A549 (cell line): ENCODE results near the gene MYH9. TPM values are rescaled to one million over a fixed set of nuclear protein-coding genes. Genes with fewer than 3 reads are reported as not detected.
A peak's percentile ranks its signal among the peaks of the same experiment; 100 is the strongest.

ENCODE experiments used
- ATAC-seq, 2 experiments: fragments of 200-7000 bp in 1 of 2; fragments of >200 bp in 1 of 2; cut with Nextera tagmentation in 1 of 2; cut with Tn5 transposase in 1 of 2; 3 replicates each; pipeline versions ENCODE4 v1.8.0 to v1.9.1; 2018 to 2020; ENCODE audit warnings: mild to moderate bottlenecking in 1 of 2, moderate library complexity in 1 of 2
- CTCF ChIA-PET: fragments of 300-600 bp; sonication (Branson Sonifier 250); formaldehyde crosslinking; extraction: SDS; loops from one replicate; lab custom pipeline; 2021; ENCODE audit warnings: antibody characterized with exemption, inconsistent platforms; lab: Yijun Ruan, JAX
- POLR2A ChIA-PET: fragments of 350-600 bp; formaldehyde crosslinking; extraction: SDS; loops from one replicate; lab custom pipeline; 2021; ENCODE audit warnings: antibody characterized with exemption, inconsistent platforms; lab: Yijun Ruan, JAX
- DNase-seq, 2 experiments: peaks; one replicate each; pipeline versions ENCODE4 v3.0.0 to v3.0.0-alpha.2; 2011 to 2016; ENCODE audit warnings: low read depth in 1 of 2, low spot score in 1 of 2
- FAIRE-seq: peaks from 2 replicates; lab custom pipeline; 2011; peaks lifted over from hg19 to GRCh38; lab: Jason Lieb, UNC
- H3K27ac ChIP-seq, 2 experiments: fragments of >200 bp; sonication (Bioruptor Twin); formaldehyde crosslinking; 3 replicates each; pipeline ENCODE4 v1.5.1; 2016 to 2017
- H3K4me1 ChIP-seq: fragments of >200 bp; sonication (Bioruptor Twin); formaldehyde crosslinking; 3 replicates; pipeline ENCODE4 v1.6.1; 2016
- H3K4me2 ChIP-seq: fragments of >200 bp; sonication (Bioruptor Twin); formaldehyde crosslinking; 3 replicates; pipeline ENCODE4 v1.6.1; 2016
- H3K4me3 ChIP-seq: fragments of >200 bp; sonication (Bioruptor Twin); formaldehyde crosslinking; 3 replicates; pipeline ENCODE4 v1.5.1; 2016
- H3K9me3 ChIP-seq: fragments of >200 bp; sonication (Bioruptor Twin); formaldehyde crosslinking; 3 replicates; pipeline ENCODE4 v1.6.1; 2016
- CBX2 ChIP-seq: fragments of 200-600 bp; sonication (generic); IDR thresholded peaks from 2 replicates; pipeline ENCODE4 v1.6.1; 2016; ENCODE audit warnings: low read depth, mild to moderate bottlenecking, borderline replicate concordance
- CBX8 ChIP-seq: fragments of 200-600 bp; sonication (generic); IDR thresholded peaks from 2 replicates; pipeline ENCODE4 v1.6.1; 2016
- ESRRA ChIP-seq: fragments of 150-350 bp; IDR thresholded peaks from 2 replicates; pipeline ENCODE4 v1.6.1; 2014; ENCODE audit warnings: mild to moderate bottlenecking, low read length, borderline replicate concordance
- FOXS1 ChIP-seq: fragments of 250-450 bp; sonication (Bioruptor Pico); IDR thresholded peaks from 2 replicates; pipeline ENCODE4 v1.5.0; 2020; ENCODE audit warnings: mild to moderate bottlenecking, moderate library complexity
- GATA3 ChIP-seq: IDR thresholded peaks from 2 replicates; pipeline ENCODE4 v1.6.1; 2012; ENCODE audit warnings: borderline replicate concordance
- HES2 ChIP-seq: fragments of >200 bp; sonication (Bioruptor Twin); formaldehyde crosslinking; IDR thresholded peaks from 2 replicates; pipeline ENCODE4 v1.6.1; 2016
- HEYL ChIP-seq: fragments of 250-450 bp; sonication (Bioruptor Pico); IDR thresholded peaks from 2 replicates; pipeline ENCODE4 v1.8.0; 2021; ENCODE audit warnings: mild to moderate bottlenecking, moderate library complexity
- JUNB ChIP-seq: fragments of >200 bp; sonication (Bioruptor Twin); formaldehyde crosslinking; IDR thresholded peaks from 2 replicates; pipeline ENCODE4 v1.6.1; 2016
- MAZ ChIP-seq: fragments of 150-350 bp; IDR thresholded peaks from 2 replicates; pipeline ENCODE4 v1.6.1; 2014; ENCODE audit warnings: antibody characterized with exemption, low read depth, low read length, borderline replicate concordance
- NFE2L2 ChIP-seq: fragments of 150-350 bp; conservative IDR thresholded peaks from 2 replicates; pipeline ENCODE4 v1.6.1; 2014; ENCODE audit warnings: low read length
- PHF8 ChIP-seq: fragments of 200-600 bp; sonication (generic); IDR thresholded peaks from 2 replicates; pipeline ENCODE4 v1.6.1; 2016; ENCODE audit warnings: low read depth, mild to moderate bottlenecking, antibody characterized with exemption, moderate library complexity, borderline replicate concordance
- POLR2AphosphoS2 ChIP-seq: conservative IDR thresholded peaks from 2 replicates; pipeline ENCODE4 v1.6.1; 2012; ENCODE audit warnings: low read length, improper control_type of control experiment, inconsistent platforms
- RAD21 ChIP-seq, 2 experiments: fragments of >200 bp in 1 of 2; sonication (Bioruptor Twin) in 1 of 2; formaldehyde crosslinking in 1 of 2; IDR thresholded peaks in 1 of 2; conservative IDR thresholded peaks in 1 of 2; 2 replicates in 1 of 2; 3 replicates in 1 of 2; pipeline ENCODE4 v1.6.1; 2012 to 2018; ENCODE audit warnings: inconsistent platforms in 1 of 2
- RFX5 ChIP-seq: fragments of 450-650 bp; IDR thresholded peaks from 2 replicates; pipeline ENCODE4 v1.7.1; 2014; ENCODE audit warnings: antibody characterized with exemption, mild to moderate bottlenecking, moderate library complexity
- TFCP2L1 ChIP-seq: fragments of 250-450 bp; sonication (Bioruptor Pico); IDR thresholded peaks from 2 replicates; pipeline ENCODE4 v1.5.0; 2021; ENCODE audit warnings: mild to moderate bottlenecking
- TP53 ChIP-seq: fragments of 250-450 bp; sonication (Bioruptor Pico); IDR thresholded peaks from 2 replicates; pipeline ENCODE4 v1.5.0; 2021; ENCODE audit warnings: mild to moderate bottlenecking, moderate library complexity
- WGBS: methylation state at CpG from one replicate; pipeline ENCODE4 v1.1.6; 2017; ENCODE audit errors: missing lambda C conversion rate; 5-methylcytosine and 5-hydroxymethylcytosine counted together
- polyA plus RNA-seq, 4 experiments: library from polyadenylated mRNA; depleted of rRNA in 3 of 4; stranded (reverse); fragments of >200 nt; fragmentation: RNase III in 1 of 4; extraction: RNeasy Plus Mini Kit Qiagen cat#74134 plus additional on column Dnase treatment in 1 of 4; gene quantifications; 2 replicates in 3 of 4; 3 replicates in 1 of 4; pipeline ENCODE4 v1.2.3, GENCODE V29; 2011 to 2017
- TF ChIP-seq, protein P1 (sequence below): fragments of >200 bp; sonication (Bioruptor Twin); formaldehyde crosslinking; IDR thresholded peaks from 3 replicates; pipeline ENCODE4 v1.6.1; 2016
- TF ChIP-seq, protein P2 (sequence below): fragments of 450-650 bp; IDR thresholded peaks from 2 replicates; pipeline ENCODE4 v1.6.1; 2014; ENCODE audit warnings: antibody characterized with exemption

MYH9 gene
- polyA plus RNA-seq, 2 of the 4 experiments (the other 2 are of a cell fraction): 92.1 to 158 TPM

- CTCF ChIA-PET: interaction anchor here (0.6 to 1.3 kb wide), 5 partner anchors 8 to 609 kb away, joined by 3 to 5 read pairs (median 3); no protein-coding TSS in a partner anchor
- H3K27ac ChIP-seq: no peak overlapping the region
- no peak overlapping the region for H3K4me2 ChIP-seq
- no peak for FAIRE-seq
- WGBS: 92% methylated on average over 12 of the region's 12 CpGs
- H3K4me1 ChIP-seq: peaks cover 15% of the 10 kb centered on the region; the same call in 2 of the 3 replicates
- POLR2A ChIA-PET: interaction anchor here (0.6 kb wide), 1 partner anchor 28 kb away, joined by 5 read pairs; the partner anchor contains the start of gene MYH9
- peak in 1 of 2 experiments; percentile 49 for DNase-seq
- TF ChIP-seq, protein P1, sequence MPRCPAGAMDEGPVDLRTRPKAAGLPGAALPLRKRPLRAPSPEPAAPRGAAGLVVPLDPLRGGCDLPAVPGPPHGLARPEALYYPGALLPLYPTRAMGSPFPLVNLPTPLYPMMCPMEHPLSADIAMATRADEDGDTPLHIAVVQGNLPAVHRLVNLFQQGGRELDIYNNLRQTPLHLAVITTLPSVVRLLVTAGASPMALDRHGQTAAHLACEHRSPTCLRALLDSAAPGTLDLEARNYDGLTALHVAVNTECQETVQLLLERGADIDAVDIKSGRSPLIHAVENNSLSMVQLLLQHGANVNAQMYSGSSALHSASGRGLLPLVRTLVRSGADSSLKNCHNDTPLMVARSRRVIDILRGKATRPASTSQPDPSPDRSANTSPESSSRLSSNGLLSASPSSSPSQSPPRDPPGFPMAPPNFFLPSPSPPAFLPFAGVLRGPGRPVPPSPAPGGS: no peak
- TF ChIP-seq, protein P2, sequence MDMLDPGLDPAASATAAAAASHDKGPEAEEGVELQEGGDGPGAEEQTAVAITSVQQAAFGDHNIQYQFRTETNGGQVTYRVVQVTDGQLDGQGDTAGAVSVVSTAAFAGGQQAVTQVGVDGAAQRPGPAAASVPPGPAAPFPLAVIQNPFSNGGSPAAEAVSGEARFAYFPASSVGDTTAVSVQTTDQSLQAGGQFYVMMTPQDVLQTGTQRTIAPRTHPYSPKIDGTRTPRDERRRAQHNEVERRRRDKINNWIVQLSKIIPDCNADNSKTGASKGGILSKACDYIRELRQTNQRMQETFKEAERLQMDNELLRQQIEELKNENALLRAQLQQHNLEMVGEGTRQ: peak; percentile 42
- TF ChIP-seq, all 56 proteins: peak for 1
- Histone ChIP-seq H3K9me3 (no peaks in the 10 kb centered on the region), H3K4me3 (no peak overlapping the region)
- ATAC-seq: no peak
Observed at GRCh38 chr22:36415415-36416168, 27.8 kb upstream of the MYH9 start.

- no peak for TF ChIP-seq RFX5
- TF ChIP-seq MAZ: no peak
- TF ChIP-seq POLR2AphosphoS2: no peak
- TF ChIP-seq TFCP2L1 (CRISPR knock-in tag): no peak
- TF ChIP-seq GATA3: no peak
- no peak for TF ChIP-seq RAD21 (conservative IDR thresholded peaks at IDR 0.05 in 1 of 2, IDR thresholded peaks at IDR 0.05 in 1 of 2)
- no peak for TF ChIP-seq CBX8
- TF ChIP-seq NFE2L2: no peak
- TF ChIP-seq HES2: no peak
- TF ChIP-seq CBX2: no peak
- no peak for TF ChIP-seq HEYL (CRISPR knock-in tag)
- TF ChIP-seq TP53 (CRISPR knock-in tag): no peak
- TF ChIP-seq JUNB: no peak
- TF ChIP-seq PHF8: no peak
- TF ChIP-seq ESRRA: no peak
- TF ChIP-seq FOXS1 (CRISPR knock-in tag): no peak
- H3K9me3 ChIP-seq: no peaks in the 10 kb centered on the region
- no peak for FAIRE-seq
- H3K4me2 ChIP-seq: no peak overlapping the region
- WGBS: 79% methylated on average over 7 of the region's 11 CpGs
- DNase-seq: no peak
- CTCF ChIA-PET: interaction anchor here (0.8 kb wide), 1 partner anchor 9 kb away, joined by 3 read pairs; no protein-coding TSS in a partner anchor
- H3K27ac ChIP-seq: no peak overlapping the region
- H3K4me1 ChIP-seq: peaks cover 7% of the 10 kb centered on the region; the same call in 1 of the 3 replicates
- POLR2A ChIA-PET: no interaction called here
- ATAC-seq: peak; percentile 34 to 39; a peak in 4 of 6 replicates
- no peak overlapping the region for H3K4me3 ChIP-seq
Observed at GRCh38 chr22:36413022-36413775, 25.4 kb upstream of the MYH9 start.
